HG03045 (cell line): ENCODE measurements around the gene CPEB1.
"Not testable (repeated sequence)": the region's sequence is repeated elsewhere in the genome, so short reads cannot be mapped to it uniquely, and the experiment has no call there.

Experiments
- ATAC-seq: cut with Tn5 transposase; IDR thresholded peaks from one replicate; pipeline ENCODE4 v1.9.1; 2021; ENCODE audit warnings: mild to moderate bottlenecking, moderate library complexity; ENCODE audit not compliant: unreplicated experiment

Gene CPEB1

DNA sequence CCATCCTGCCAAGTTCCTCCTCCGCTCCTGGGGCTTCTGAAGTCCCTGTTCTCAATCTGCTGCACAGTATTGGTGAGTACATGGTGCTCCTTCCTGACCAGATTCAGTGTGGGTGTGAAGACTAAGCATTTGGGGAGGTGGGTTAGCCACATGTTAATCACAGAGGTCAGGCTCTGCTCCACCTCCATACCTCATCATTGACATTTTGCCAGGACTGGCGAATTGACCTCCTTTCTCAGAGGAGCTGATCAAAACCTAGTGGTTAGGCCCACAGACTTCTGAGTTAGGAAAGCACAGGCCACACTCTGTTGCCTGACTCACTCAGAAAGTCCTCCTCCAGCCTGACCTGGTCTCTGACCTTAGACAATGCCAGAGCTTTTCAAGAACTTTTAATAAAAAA is 98.5 kb downstream of the CPEB1 start:
- ATAC-seq: peak; percentile 56

GRCh38 chr15:82545478-82545877 is 101.7 kb downstream of the CPEB1 start:
- no peak for ATAC-seq

- no peak for ATAC-seq
Measured at GRCh38 chr15:82545002-82545401, 102.2 kb downstream of the CPEB1 start.

- no peak for ATAC-seq
Measured at GRCh38 chr15:82544431-82544830, 102.7 kb downstream of the CPEB1 start.

GRCh38 chr15:82543160-82543559 is 104.0 kb downstream of the CPEB1 start:
- no peak for ATAC-seq

- ATAC-seq: no peak
Measured at GRCh38 chr15:82540984-82541431, 106.2 kb downstream of the CPEB1 start.

DNA sequence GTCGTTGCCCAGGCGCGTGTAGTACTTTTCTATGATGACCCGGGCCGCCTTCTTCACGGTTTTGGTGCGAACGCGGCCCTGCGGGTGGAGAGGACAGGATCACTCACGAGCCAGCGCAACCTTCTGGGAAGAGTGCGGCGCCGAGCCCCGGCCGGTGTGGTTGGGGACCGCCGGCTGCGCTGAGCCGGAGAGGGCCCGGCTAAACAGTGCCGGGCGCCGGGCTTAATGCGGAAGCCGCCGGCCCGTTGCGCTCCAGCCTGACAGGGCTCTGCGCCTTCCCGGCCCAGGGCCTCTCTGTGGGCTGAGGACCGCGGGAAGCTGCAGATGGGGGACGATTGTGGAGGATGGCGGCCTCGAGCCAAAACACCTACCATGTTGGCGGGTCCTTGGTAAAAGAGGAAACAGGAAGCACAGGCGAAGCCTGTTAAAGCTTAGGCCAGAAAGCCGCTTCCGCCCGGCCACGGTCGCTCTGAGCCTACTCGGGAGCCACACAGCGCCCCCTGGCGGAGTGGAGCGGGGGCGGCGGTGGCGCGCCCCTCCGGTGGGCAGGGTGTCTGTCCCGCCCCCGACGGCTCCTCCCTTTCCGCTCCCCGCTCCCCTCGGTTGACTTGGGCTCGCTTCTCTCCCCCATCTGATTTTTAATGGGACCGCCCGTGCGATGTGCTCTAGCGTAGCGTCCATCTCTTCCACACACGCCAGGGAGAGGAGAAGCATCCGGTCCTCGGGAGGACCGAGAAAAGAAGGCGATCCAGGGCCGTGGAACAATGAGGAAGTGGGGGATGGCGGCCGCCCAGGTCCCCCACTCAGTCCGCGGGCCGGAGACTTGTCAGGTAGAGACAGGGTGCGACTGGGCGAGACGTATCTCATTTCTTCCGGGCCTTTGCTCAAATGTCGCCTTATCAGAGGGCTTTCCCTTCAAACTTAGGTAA is 106.8 kb downstream of the CPEB1 start, which contains the start of gene RPS17:
TSS of gene RPS17 (minus strand) at position 403 of the 929 bp plus-strand sequence. CDS start at position 374, 29 bp downstream.
- ATAC-seq: peak; percentile 97

DNA sequence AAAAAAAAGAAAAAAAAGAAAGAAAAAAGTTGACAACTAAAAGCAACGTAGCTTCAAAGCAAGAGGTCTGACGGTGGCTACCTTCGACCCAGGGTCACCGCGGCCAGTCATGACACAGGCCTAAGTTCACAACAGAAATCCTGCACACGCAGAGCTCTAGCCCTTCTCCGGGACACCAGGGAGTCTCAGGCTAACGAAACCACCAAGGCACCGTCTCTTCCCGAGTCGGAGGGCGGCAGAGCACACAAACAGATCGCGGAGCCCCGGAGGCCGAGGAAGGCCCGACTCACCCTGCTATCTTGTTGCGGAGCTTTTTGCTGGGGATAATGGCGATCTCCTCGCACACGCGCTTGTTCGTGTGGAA is 107.5 kb downstream of the CPEB1 start:
- ATAC-seq: no peak

DNA sequence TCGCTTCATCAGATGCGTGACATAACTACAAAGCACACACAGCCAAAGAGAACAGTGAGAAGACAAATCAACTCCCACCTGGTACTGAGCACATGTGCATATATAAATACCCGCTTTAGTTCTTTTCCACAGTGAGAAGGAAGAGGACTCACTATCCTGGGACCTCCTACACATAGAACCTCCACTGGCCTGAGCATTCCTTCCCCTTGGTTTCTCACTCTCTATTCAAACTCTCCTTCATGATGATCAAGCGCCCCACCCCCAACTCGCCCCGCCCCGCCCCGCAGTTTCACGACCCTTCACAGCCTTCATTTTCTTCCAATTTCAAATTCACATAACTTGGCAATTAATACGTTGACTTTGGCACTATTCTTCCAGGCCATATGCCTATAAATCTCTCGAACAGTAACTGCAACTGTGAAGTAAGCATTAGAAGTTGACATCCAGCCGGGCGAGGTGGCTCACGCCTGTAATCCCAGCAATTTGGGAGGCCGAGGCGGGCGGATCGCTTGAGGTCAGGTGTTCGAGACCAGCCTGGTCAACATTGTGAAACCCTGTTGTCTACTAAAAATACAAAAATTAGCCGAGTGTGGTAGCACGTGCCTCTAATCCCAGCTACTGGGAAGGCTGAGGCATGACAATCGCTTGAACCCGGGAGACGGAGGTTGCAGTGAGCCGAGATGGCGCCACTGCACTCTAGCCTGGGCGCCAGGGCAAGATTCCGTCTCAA is 108.0 kb downstream of the CPEB1 start:
- no peak for ATAC-seq

- no peak for ATAC-seq
Measured at GRCh38 chr15:82537351-82537908, 109.7 kb downstream of the CPEB1 start.

GRCh38 chr15:82536409-82537350 is 110.5 kb downstream of the CPEB1 start:
- no peak for ATAC-seq

DNA sequence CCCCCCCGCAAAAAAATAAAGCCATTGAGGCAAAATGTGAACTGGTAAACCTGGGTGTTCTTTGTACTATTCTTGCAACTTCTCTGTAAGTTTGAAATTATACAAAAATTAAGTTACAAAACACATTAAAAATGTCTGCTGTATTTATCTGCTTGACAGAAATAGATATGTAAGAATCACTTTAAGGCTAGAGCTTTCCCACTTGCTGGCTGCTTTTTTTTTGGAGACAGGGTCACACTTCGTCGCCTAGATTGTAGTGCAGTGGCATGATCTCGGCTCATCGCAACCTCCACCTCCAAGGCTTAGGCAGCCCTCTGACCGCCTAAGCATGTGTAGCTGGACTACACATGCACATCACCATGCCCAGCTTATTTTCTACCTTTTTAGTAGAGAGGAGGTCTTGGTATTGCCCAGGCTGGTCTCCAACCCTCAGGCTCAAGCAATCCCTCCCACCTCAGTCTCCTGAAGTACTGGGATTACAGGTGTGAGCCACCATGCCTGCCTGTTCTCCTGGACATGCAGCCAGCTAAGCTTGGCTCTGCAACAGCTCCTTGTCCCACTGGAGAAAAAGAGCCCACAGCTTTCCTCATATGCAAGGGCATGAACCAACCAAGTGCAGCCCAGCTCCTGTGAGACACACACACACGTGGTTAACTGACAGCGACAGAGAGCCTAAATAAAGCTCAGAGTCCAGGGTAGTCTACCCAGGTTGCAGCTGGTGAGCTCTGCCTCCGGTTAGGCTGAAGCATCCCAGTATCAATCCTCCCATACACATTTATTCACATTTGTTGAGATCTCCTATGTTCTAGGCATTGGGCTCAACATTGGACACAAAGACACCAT is 111.4 kb downstream of the CPEB1 start:
- ATAC-seq: no peak

DNA sequence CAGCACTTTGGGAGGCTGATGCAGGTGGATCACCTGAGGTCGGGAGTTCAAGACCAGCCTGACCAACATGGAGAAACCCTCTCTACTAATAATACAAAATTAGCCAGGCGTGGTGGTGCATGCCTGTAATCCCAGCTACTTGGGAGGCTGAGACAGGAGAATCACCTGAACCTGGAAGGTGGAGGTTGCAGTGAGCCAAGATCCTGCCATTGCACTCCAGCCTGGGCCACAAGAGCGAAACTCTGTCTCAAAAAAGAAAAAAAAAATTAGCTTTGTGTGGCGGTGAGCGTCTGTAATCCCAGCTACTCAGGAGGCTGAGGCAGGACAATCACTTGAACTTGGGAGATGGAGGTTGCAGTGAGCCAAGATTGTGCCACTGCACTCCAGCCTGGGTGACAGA is 112.0 kb downstream of the CPEB1 start:
- not testable (repeated sequence) for ATAC-seq

DNA sequence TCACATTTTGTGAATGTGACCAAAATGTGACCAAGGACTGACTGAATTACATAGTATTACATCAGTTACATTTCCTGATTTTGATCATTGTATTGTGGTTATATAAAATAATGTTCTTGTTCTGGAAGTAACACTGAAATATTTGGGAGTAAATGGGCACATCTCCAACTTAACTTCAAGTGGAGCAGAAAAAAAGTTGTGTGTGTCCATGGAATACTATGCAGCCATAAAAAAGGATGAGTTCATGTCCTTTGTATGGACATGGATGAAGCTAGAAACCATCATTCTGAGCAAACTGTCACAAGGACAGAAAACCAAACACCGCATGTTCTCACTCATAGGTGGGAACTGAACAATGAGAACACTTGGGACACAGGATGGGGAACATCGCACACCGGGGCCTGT is 112.7 kb downstream of the CPEB1 start:
- ATAC-seq: not testable (repeated sequence)

GRCh38 chr15:82533801-82534200 is 113.4 kb downstream of the CPEB1 start:
- no peak for ATAC-seq

GRCh38 chr15:82532991-82533481 is 114.1 kb downstream of the CPEB1 start:
- no peak for ATAC-seq

- ATAC-seq: no peak
Measured at GRCh38 chr15:82532383-82532990, 114.7 kb downstream of the CPEB1 start.

DNA sequence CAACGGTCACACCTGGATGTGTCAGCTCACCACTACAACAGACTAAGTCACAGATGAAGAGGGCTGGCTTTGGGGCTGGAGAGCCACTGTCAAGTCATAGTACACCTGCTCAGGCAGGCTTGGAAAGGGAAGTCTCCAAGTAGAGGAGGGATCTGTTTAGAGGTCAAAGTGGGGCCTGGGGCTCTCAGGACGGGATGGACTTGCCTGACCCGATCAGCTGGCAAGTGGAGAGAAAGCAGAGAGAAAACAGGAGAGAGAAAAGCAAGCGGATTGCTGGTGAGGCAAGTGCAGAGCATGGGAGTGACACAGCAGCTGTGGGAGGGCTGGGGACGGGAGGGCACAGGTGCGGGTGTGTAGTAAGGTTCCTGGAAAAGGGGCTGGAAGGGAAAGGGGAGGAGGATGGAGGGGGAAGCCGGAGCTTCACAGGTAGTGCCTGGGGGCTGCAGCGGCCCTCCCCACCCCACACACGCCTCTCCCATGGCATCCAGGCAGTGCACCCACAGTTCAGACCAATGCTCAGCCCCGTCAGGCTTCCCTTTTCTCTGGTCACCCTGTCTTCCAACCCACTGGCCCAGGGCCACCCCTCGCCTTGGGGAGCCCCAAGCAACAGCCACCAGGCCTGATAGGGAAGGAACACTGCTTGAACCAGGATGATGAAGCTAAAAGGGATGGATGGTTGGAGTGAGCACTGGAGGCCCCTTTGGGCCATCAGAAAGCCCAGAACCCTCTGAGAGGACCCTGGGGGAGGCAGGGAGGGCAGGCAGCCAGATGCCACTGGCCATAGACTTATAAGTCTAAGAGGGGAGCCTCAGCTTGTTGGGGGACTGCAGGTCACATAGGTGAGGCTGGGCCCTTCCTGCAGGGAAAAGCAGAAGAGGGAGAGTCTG is 115.4 kb downstream of the CPEB1 start:
- ATAC-seq: no peak
